Measurements from ENCODE around the gene MAP7D1. TPM values are rescaled to one million over a fixed set of nuclear protein-coding genes. Genes with fewer than 3 reads are reported as not detected.
A peak's percentile ranks its signal among the peaks of the same experiment; 100 is the strongest.

The MAP7D1 gene
- total and polyA plus RNA-seq, 4 experiments from 2014 or later: 4.1 to 222 (median 145) TPM

DNA sequence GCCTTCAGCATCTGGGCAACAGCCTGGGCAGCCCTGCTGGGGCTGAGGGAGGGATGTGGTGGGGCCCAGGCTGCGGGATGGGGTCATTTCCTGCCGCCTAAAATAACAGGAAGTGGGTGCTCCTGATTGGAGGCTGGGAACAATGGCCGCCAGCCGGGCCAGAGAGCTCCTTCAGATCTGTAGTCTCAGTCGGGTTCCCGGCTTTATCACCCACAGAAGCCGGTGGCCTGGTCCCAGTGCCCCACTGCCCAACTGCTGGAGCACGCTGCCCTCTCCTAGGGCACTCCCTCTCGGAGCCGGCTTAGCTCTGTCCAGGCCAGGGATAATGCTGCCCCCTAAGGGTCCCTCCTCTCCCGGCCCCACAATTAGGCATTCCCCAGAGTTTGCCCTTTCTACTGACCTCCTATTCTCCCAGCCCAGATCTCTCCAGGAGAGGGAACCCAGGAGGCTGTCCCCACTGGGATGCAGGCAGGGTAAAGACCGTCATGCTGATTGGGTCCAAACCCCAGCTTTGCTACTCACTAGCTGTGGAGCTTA, 5.1 kb downstream of the MAP7D1 start:
- peak; percentile 57 to 72 (median 67) for DNase-seq
- Histone ChIP-seq H3K4me3 (ENCODE audit: low read length in 2 of 2) (peak overlapping the region; percentile 53 to 62), H3K36me3 (ENCODE audit: insufficient read depth, low read length) (no peaks in the 10 kb centered on the region), H3K4me1 (ENCODE audit: insufficient read depth, low read length) (peaks cover 75% of the 10 kb centered on the region), H3K27ac (ENCODE audit: low read depth, low read length) (peak overlapping the region; percentile 78), H3K9me3 (ENCODE audit: control insufficient read depth in 1 of 2, low read length in 2 of 2) (no peaks in the 10 kb centered on the region), H3K27me3 (ENCODE audit: insufficient read depth, low read length) (no peaks in the 10 kb centered on the region)
- peaks cover 0 to 1% (median 0%) of the 10 kb centered on the region in 8 donors for H3K9me3 Mint-ChIP-seq
- H3K27ac Mint-ChIP-seq: peak overlapping the region; percentile 93 to 99 (median 98)
- intact Hi-C loops (cut with micrococcal nuclease): loop anchor here (1.0 kb wide), 1 partner anchor 12 kb away; the partner anchor contains the start of gene TRAPPC3
- ChIA-PET POLR2A (ENCODE audit: partially characterized antibody) (interaction anchor here (0.7 to 6.6 kb wide), 16 partner anchors 9 to 1318 kb away, joined by 3 to 251 read pairs (median 6); partner anchors contain the start of genes ADPRS, THRAP3 and TRAPPC3), CTCF (ENCODE audit: partially characterized antibody) (interaction anchor here (1.7 to 7.2 kb wide), 8 partner anchors 8 to 206 kb away, joined by 3 to 97 read pairs (median 10); partner anchors contain the start of genes THRAP3 and TRAPPC3)
- peaks cover 17 to 52% of the 10 kb centered on the region in 2 donors for H3K36me3 Mint-ChIP-seq
- H3K4me1 Mint-ChIP-seq: peaks cover 53 to 83% (median 66%) of the 10 kb centered on the region in 4 donors
- no peaks in the 10 kb centered on the region for H3K27me3 Mint-ChIP-seq
- peak overlapping the region; percentile 80 to 91 (median 86) for H3K4me3 Mint-ChIP-seq

DNA sequence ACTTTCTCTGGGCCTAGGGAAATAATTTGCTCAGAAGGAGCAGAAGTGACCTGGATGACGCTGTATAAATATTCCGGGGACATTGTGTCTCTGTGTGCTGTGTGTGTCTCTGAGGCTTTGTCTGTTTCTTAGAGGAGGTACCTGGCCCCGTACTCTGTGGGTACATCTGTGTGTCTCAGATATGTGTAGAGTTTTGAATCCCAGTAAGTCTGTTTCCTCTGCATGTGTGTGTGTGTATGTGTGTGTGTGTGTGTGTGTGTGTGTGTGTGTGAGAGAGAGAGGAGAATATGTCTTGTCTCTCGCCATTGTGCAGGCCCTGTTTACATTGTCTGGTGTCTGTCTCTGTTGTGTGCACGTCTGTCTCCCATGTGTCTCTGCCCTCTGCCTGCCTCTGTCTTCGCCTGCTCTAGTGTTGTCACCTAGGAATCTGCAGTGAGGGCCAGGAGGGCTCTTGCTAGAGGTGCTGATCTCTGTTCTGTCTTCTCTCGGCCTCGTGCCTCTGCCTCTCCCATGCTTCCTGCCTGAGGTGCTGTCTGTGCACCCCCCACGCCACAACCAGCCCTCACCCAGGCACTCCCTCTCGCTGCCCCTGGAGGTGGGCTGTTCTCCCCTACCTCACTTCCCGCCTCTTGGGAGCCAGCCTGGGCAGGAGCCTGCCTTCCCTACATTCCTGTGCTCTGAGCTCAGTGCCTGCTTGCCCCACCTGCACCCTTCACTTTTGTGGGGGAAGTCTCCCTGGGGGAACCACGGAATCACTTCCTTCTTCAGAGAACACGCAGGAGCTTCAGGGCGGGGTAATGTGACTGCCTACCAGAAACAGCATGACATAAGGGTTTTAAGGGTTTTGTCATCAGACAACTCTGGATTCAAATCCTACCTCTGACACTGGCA, 5.9 kb downstream of the MAP7D1 start:
- peaks cover 20 to 56% of the 10 kb centered on the region in 2 donors for H3K36me3 Mint-ChIP-seq
- ChIA-PET CTCF (ENCODE audit: partially characterized antibody) (interaction anchor here (0.8 to 7.2 kb wide), 9 partner anchors 7 to 205 kb away, joined by 3 to 97 read pairs (median 14); partner anchors contain the start of gene TRAPPC3), POLR2A (ENCODE audit: partially characterized antibody) (interaction anchor here (0.6 to 6.6 kb wide), 20 partner anchors 8 to 276 kb away, joined by 3 to 251 read pairs (median 4); partner anchors contain the start of genes ADPRS, SH3D21, THRAP3 and TRAPPC3)
- peak; percentile 57 to 79 (median 66) for DNase-seq
- H3K4me3 Mint-ChIP-seq: peak overlapping the region; percentile 80 to 91 (median 86)
- H3K4me1 Mint-ChIP-seq: peaks cover 58 to 92% (median 73%) of the 10 kb centered on the region in 4 donors
- Histone ChIP-seq H3K27me3 (ENCODE audit: insufficient read depth, low read length) (no peaks in the 10 kb centered on the region), H3K4me1 (ENCODE audit: insufficient read depth, low read length) (peaks cover 81% of the 10 kb centered on the region), H3K36me3 (ENCODE audit: insufficient read depth, low read length) (no peaks in the 10 kb centered on the region), H3K9me3 (ENCODE audit: control insufficient read depth in 1 of 2, low read length in 2 of 2) (no peaks in the 10 kb centered on the region), H3K4me3 (ENCODE audit: low read length in 2 of 2) (peak overlapping the region; percentile 53 to 62), H3K27ac (ENCODE audit: low read depth, low read length) (peak overlapping the region; percentile 78)
- intact Hi-C loops (cut with micrococcal nuclease): loop anchor here (1.0 kb wide), 1 partner anchor 13 kb away; the partner anchor contains the start of gene TRAPPC3
- H3K27ac Mint-ChIP-seq: peak overlapping the region; percentile 93 to 99 (median 98)
- no peaks in the 10 kb centered on the region for H3K27me3 Mint-ChIP-seq
- peaks cover 0 to 1% (median 0%) of the 10 kb centered on the region in 8 donors for H3K9me3 Mint-ChIP-seq

DNA sequence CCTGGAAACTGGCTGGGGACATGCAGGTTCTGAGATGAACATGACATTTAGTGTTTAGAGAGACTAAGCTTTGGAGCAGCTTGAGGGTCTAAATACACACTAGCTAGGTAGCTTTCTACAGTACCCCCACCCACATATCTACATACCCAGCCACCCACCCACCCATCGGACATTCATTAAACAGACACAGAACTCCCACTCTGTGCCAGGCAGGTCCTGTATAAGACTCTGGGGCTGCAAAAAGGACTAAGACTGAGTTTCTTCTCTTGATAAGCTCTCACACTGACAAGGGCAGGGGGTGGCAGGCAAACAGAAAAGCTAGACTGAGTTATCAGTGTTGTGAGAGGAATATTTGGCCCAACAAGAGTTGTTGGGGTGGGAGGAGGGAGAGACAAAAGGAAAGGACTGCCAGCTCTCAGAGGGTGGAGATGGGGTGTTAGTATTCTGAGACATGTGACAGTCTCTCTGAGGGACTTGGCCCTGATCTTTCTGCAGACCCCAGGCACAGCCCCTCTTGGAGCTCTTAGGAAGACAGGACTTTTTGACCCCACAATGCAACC, 6.8 kb downstream of the MAP7D1 start:
- H3K4me3 Mint-ChIP-seq: peak overlapping the region; percentile 80 to 91 (median 86)
- H3K9me3 ChIP-seq (ENCODE audit: control insufficient read depth in 1 of 2, low read length in 2 of 2): no peaks in the 10 kb centered on the region
- H3K4me3 ChIP-seq (ENCODE audit: low read length in 2 of 2): no peak overlapping the region
- intact Hi-C loops (cut with micrococcal nuclease): no loop called here
- peaks cover 0 to 1% (median 0%) of the 10 kb centered on the region in 8 donors for H3K9me3 Mint-ChIP-seq
- H3K27me3 Mint-ChIP-seq: no peaks in the 10 kb centered on the region
- H3K36me3 Mint-ChIP-seq: peaks cover 24 to 52% of the 10 kb centered on the region in 2 donors
- H3K4me1 ChIP-seq (ENCODE audit: insufficient read depth, low read length): peaks cover 84% of the 10 kb centered on the region
- no peaks in the 10 kb centered on the region for H3K27me3 ChIP-seq (ENCODE audit: insufficient read depth, low read length)
- peak overlapping the region; percentile 78 for H3K27ac ChIP-seq (ENCODE audit: low read depth, low read length)
- peaks cover 4% of the 10 kb centered on the region for H3K36me3 ChIP-seq (ENCODE audit: insufficient read depth, low read length)
- POLR2A ChIA-PET (ENCODE audit: partially characterized antibody): interaction anchor here (0.6 to 6.6 kb wide), 14 partner anchors 8 to 276 kb away, joined by 3 to 251 read pairs (median 4); partner anchors contain the start of genes SH3D21, THRAP3 and TRAPPC3
- H3K4me1 Mint-ChIP-seq: peaks cover 59 to 89% (median 75%) of the 10 kb centered on the region in 4 donors
- CTCF ChIA-PET (ENCODE audit: partially characterized antibody): interaction anchor here (0.8 to 7.2 kb wide), 6 partner anchors 8 to 123 kb away, joined by 3 to 97 read pairs (median 12); partner anchors contain the start of gene TRAPPC3
- no peak for DNase-seq
- peak overlapping the region; percentile 93 to 99 (median 98) for H3K27ac Mint-ChIP-seq

DNA sequence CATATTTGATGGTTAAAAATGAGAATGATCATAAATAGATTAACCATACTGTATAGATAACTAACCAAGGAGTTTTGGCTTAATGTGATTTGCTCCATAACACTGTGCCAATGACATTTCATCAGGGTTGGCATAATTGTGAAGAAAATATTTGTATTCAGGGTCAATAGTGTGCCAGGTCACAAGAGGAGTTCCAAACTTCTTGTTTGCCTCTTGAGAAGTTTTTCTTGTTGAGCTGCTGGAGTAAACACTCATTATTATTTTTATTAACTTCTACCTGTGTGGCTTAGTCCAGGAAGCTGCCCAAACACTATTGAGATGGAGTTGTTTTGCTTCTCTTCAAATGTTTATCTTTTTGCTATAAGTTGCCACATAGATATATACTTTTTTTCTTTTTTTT, 7.5 kb downstream of the MAP7D1 start:
- intact Hi-C loops (cut with micrococcal nuclease): no loop called here
- no peak overlapping the region for H3K4me3 ChIP-seq (ENCODE audit: low read length in 2 of 2)
- POLR2A ChIA-PET (ENCODE audit: partially characterized antibody): interaction anchor here (1.1 to 6.6 kb wide), 6 partner anchors 12 to 60 kb away, joined by 4 to 251 read pairs (median 44); partner anchors contain the start of genes THRAP3 and TRAPPC3
- CTCF ChIA-PET (ENCODE audit: partially characterized antibody): interaction anchor here (0.8 to 7.2 kb wide), 4 partner anchors 13 to 122 kb away, joined by 3 to 97 read pairs (median 22); partner anchors contain the start of gene TRAPPC3
- H3K4me1 ChIP-seq (ENCODE audit: insufficient read depth, low read length): peaks cover 78% of the 10 kb centered on the region
- peaks cover 18 to 49% of the 10 kb centered on the region in 2 donors for H3K36me3 Mint-ChIP-seq
- no peaks in the 10 kb centered on the region for H3K27me3 ChIP-seq (ENCODE audit: insufficient read depth, low read length)
- peaks cover 0 to 1% (median 0%) of the 10 kb centered on the region in 8 donors for H3K9me3 Mint-ChIP-seq
- peak overlapping the region; percentile 93 to 99 (median 98) for H3K27ac Mint-ChIP-seq
- peaks cover 4% of the 10 kb centered on the region for H3K36me3 ChIP-seq (ENCODE audit: insufficient read depth, low read length)
- H3K27ac ChIP-seq (ENCODE audit: low read depth, low read length): peak overlapping the region; percentile 78
- peaks cover 55 to 85% (median 74%) of the 10 kb centered on the region in 4 donors for H3K4me1 Mint-ChIP-seq
- no peaks in the 10 kb centered on the region for H3K27me3 Mint-ChIP-seq
- no peak for DNase-seq
- no peaks in the 10 kb centered on the region for H3K9me3 ChIP-seq (ENCODE audit: control insufficient read depth in 1 of 2, low read length in 2 of 2)
- peak overlapping the region in 4 of 8 donors; percentile 0 to 88 (median 29) for H3K4me3 Mint-ChIP-seq

DNA sequence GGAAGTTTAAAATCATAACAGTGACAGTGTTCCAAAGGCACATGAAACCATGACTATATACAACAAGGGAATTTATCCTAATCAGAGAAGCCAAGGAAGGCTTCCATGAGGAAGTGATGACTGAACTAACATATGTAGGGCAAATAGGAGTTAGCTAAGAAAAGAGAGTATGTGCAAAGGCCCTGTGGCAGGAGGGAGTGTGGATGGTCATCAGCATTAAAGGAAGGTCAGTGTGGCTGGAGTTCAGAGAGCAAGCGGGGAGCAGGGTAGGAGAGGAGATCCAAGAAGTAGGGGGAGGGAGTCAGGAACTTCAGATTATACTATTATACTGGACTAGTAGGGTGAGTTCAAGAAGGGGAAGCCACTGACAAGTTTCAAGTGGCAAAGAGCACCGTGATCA, 8.4 kb downstream of the MAP7D1 start:
- no peak overlapping the region for H3K27ac ChIP-seq (ENCODE audit: low read depth, low read length)
- DNase-seq: no peak
- no peak overlapping the region for H3K4me3 ChIP-seq (ENCODE audit: low read length in 2 of 2)
- ChIA-PET POLR2A (ENCODE audit: partially characterized antibody) (interaction anchor here (3.2 to 6.6 kb wide), 3 partner anchors 8 to 24 kb away, joined by 18 to 251 read pairs (median 37); partner anchors contain the start of genes MAP7D1 and TRAPPC3), CTCF (ENCODE audit: partially characterized antibody) (interaction anchor here (1.1 to 7.2 kb wide), 3 partner anchors 14 to 121 kb away, joined by 3 to 97 read pairs (median 40); partner anchors contain the start of gene TRAPPC3)
- Mint-ChIP-seq H3K9me3 (peaks cover 0 to 1% (median 0%) of the 10 kb centered on the region in 8 donors), H3K27me3 (no peaks in the 10 kb centered on the region), H3K4me1 (peaks cover 52 to 82% (median 69%) of the 10 kb centered on the region in 4 donors), H3K4me3 (peak overlapping the region in 5 of 8 donors; percentile 6 to 61 (median 23)), H3K27ac (peak overlapping the region; percentile 37 to 98 (median 73)), H3K36me3 (peaks cover 16 to 51% of the 10 kb centered on the region in 2 donors)
- H3K9me3 ChIP-seq (ENCODE audit: control insufficient read depth in 1 of 2, low read length in 2 of 2): no peaks in the 10 kb centered on the region
- no peaks in the 10 kb centered on the region for H3K27me3 ChIP-seq (ENCODE audit: insufficient read depth, low read length)
- H3K4me1 ChIP-seq (ENCODE audit: insufficient read depth, low read length): peaks cover 71% of the 10 kb centered on the region
- intact Hi-C loops (cut with micrococcal nuclease): no loop called here
- H3K36me3 ChIP-seq (ENCODE audit: insufficient read depth, low read length): peaks cover 4% of the 10 kb centered on the region

DNA sequence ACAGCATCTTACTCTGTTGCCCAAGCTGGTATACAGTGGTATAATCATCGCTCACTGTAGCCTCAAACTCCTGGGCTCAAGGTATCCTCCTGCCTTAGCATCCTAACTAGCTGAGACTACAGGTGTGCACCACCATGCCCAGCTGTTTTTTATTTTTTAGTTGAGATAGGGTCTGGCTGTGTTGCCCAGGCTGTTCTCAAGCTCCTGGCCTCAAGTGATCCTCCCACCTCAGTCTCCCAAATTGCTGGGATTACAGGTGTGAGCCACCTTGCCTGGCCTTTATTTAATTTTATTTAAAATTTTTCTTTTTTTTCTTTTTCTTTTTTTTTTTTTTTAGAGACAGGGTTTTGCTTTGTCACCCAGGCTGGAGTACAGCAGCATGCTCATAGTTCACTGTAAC, 9.2 kb downstream of the MAP7D1 start:
- H3K27me3 Mint-ChIP-seq: no peaks in the 10 kb centered on the region
- intact Hi-C loops (cut with micrococcal nuclease): no loop called here

More for the DNA sequence above, 9.2 kb downstream of the MAP7D1 start:
- Histone ChIP-seq H3K27me3 (ENCODE audit: insufficient read depth, low read length) (no peaks in the 10 kb centered on the region), H3K27ac (ENCODE audit: low read depth, low read length) (no peak overlapping the region), H3K36me3 (ENCODE audit: insufficient read depth, low read length) (peaks cover 12% of the 10 kb centered on the region), H3K4me3 (ENCODE audit: low read length in 2 of 2) (no peak overlapping the region), H3K4me1 (ENCODE audit: insufficient read depth, low read length) (peaks cover 63% of the 10 kb centered on the region), H3K9me3 (ENCODE audit: control insufficient read depth in 1 of 2, low read length in 2 of 2) (no peaks in the 10 kb centered on the region)
- Mint-ChIP-seq H3K9me3 (peaks cover 0 to 1% (median 0%) of the 10 kb centered on the region in 8 donors), H3K4me3 (no peak overlapping the region), H3K36me3 (peaks cover 18 to 48% of the 10 kb centered on the region in 2 donors), H3K4me1 (peaks cover 51 to 77% (median 66%) of the 10 kb centered on the region in 4 donors), H3K27ac (peak overlapping the region in 6 of 7 donors; percentile 37 to 98 (median 72))
- POLR2A ChIA-PET (ENCODE audit: partially characterized antibody): interaction anchor here (2.6 to 6.6 kb wide), 3 partner anchors 9 to 23 kb away, joined by 10 to 251 read pairs (median 18); partner anchors contain the start of genes MAP7D1 and TRAPPC3
- no peak for DNase-seq
- CTCF ChIA-PET (ENCODE audit: partially characterized antibody): interaction anchor here (3.0 to 7.2 kb wide), 3 partner anchors 15 to 23 kb away, joined by 6 to 97 read pairs (median 40); partner anchors contain the start of gene TRAPPC3

Measured in CD4-positive, alpha-beta memory T cell (primary cell).